ENCODE measurements around the gene SLC35D2.

DNA sequence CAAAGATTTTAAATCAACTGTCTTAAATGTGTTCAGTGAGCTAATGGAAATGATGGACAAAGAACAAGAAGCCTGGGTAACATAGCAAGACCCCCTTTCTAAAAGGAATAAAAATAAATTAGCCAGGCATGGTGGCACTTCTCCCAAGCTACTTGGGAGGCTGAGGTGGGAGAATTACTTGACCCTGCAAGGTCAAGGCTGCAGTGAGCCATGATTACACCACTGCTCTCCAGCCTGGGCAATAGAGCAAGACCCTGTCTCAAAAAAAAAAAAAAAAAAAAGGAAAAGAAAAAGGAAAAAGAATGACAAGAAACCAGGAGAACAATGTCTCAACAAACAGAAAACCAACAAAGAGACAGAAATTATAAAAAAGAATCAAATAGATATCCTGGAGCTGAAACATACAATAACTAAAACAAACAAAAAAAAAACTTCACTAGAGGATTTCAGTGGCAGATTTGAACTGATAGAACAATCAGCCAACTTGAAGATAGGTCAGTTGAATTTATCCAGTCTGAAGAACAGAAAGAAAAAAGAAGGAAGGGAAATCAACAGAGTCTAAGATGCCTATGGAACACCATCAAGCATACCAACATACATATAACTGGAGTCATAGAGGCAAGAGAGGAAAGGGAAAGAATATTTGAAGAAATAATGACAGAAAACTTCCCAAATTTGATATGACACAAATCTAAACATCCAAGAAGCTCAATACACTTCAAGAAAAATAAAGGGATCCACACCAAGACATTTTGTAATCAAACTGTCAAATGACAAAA lies 16.8 kb upstream of the SLC35D2 start:
- TF ChIP-seq ZNF274 (IDR thresholded peaks at IDR 0.05; ENCODE audit: low read depth, low read length) (no peak), EZH2 (IDR thresholded peaks at IDR 0.05) (no peak), RAD21 (IDR thresholded peaks at IDR 0.05; ENCODE audit: low read depth) (no peak), SIN3A (IDR thresholded peaks at IDR 0.05; ENCODE audit: low read depth) (no peak)
- TF ChIP-seq, protein P1, sequence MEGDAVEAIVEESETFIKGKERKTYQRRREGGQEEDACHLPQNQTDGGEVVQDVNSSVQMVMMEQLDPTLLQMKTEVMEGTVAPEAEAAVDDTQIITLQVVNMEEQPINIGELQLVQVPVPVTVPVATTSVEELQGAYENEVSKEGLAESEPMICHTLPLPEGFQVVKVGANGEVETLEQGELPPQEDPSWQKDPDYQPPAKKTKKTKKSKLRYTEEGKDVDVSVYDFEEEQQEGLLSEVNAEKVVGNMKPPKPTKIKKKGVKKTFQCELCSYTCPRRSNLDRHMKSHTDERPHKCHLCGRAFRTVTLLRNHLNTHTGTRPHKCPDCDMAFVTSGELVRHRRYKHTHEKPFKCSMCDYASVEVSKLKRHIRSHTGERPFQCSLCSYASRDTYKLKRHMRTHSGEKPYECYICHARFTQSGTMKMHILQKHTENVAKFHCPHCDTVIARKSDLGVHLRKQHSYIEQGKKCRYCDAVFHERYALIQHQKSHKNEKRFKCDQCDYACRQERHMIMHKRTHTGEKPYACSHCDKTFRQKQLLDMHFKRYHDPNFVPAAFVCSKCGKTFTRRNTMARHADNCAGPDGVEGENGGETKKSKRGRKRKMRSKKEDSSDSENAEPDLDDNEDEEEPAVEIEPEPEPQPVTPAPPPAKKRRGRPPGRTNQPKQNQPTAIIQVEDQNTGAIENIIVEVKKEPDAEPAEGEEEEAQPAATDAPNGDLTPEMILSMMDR (IDR thresholded peaks at IDR 0.05 in 2 of 3, conservative IDR thresholded peaks at IDR 0.05 in 1 of 3; ENCODE audit: borderline replicate concordance in 1 of 3, insufficient read depth in 1 of 3, low read depth in 2 of 3, low read length in 2 of 3), result no peak
